Mesothelial cell of epicardium (in vitro differentiated cells): ENCODE data around the gene EML1. TPM values are rescaled to one million over a fixed set of nuclear protein-coding genes. Genes with fewer than 3 reads are reported as not detected.

Experiments
- DNase-seq, 2 experiments: peaks; one replicate each; pipeline ENCODE4 v3.0.0; 2021; ENCODE audit warnings: low spot score in 2 of 2; ENCODE audit not compliant: unreplicated experiment in 2 of 2
- H3K27ac Mint-ChIP-seq: 2 replicates; pipeline ENCODE4 v1.8.0; 2021; ENCODE audit warnings: mixed read lengths
- H3K27me3 Mint-ChIP-seq: 2 replicates; pipeline ENCODE4 v1.8.0; 2021; ENCODE audit warnings: low read depth, mixed read lengths
- H3K36me3 Mint-ChIP-seq: 2 replicates; pipeline ENCODE4 v1.8.0; 2021; ENCODE audit warnings: mixed read lengths
- H3K4me1 Mint-ChIP-seq: 2 replicates; pipeline ENCODE4 v1.8.0; 2021; ENCODE audit warnings: mixed read lengths
- H3K4me3 Mint-ChIP-seq: 2 replicates; pipeline ENCODE4 v1.8.0; 2021; ENCODE audit warnings: mild to moderate bottlenecking, moderate library complexity, mixed read lengths
- H3K9me3 Mint-ChIP-seq: 2 replicates; pipeline ENCODE4 v1.8.0; 2021; ENCODE audit warnings: mixed read lengths
- CTCF ChIP-seq: fragments of 200-600 bp; sonication (generic); IDR thresholded peaks from one replicate; pipeline ENCODE4 v1.5.0; 2021; ENCODE audit warnings: antibody characterized with exemption; ENCODE audit not compliant: unreplicated experiment
- total RNA-seq: library from RNA; stranded (reverse); gene quantifications from 3 replicates; pipeline ENCODE4 v1.2.1, GENCODE V29; 2021

The EML1 gene
- total RNA-seq, 1 donor from 2014 or later, result 18.9 TPM

- TF ChIP-seq CTCF, result no peak
- H3K27ac Mint-ChIP-seq, result peak overlapping the region; percentile 6
- DNase-seq, result no peak
Observed at GRCh38 chr14:99809360-99809759, 16.1 kb downstream of the EML1 start.

GRCh38 chr14:99809859-99810558, 16.8 kb downstream of the EML1 start:
- Mint-ChIP-seq H3K27ac (peak overlapping the region; percentile 6), H3K4me1 (peaks cover 20% of the 10 kb centered on the region), H3K9me3 (no peaks in the 10 kb centered on the region), H3K4me3 (no peak overlapping the region), H3K27me3 (peaks cover 47% of the 10 kb centered on the region), H3K36me3 (no peaks in the 10 kb centered on the region)
- no peak for DNase-seq
- TF ChIP-seq CTCF, result no peak

More at GRCh38 chr14:99809360-99809759, 16.1 kb downstream of the EML1 start:
- H3K9me3 Mint-ChIP-seq, result no peaks in the 10 kb centered on the region
- no peak overlapping the region for H3K4me3 Mint-ChIP-seq
- no peaks in the 10 kb centered on the region for H3K36me3 Mint-ChIP-seq
- H3K4me1 Mint-ChIP-seq, result peaks cover 20% of the 10 kb centered on the region
- peaks cover 47% of the 10 kb centered on the region for H3K27me3 Mint-ChIP-seq

- no peak for DNase-seq
- H3K4me3 Mint-ChIP-seq, result no peak overlapping the region
- H3K4me1 Mint-ChIP-seq, result peaks cover 22% of the 10 kb centered on the region
- H3K27me3 Mint-ChIP-seq, result peaks cover 46% of the 10 kb centered on the region
- no peak for TF ChIP-seq CTCF
- H3K36me3 Mint-ChIP-seq, result no peaks in the 10 kb centered on the region
- no peak overlapping the region for H3K27ac Mint-ChIP-seq
- H3K9me3 Mint-ChIP-seq, result no peaks in the 10 kb centered on the region
Observed at GRCh38 chr14:99810559-99810874, 17.3 kb downstream of the EML1 start.

- Mint-ChIP-seq H3K27ac (no peak overlapping the region), H3K4me3 (no peak overlapping the region), H3K4me1 (peaks cover 19% of the 10 kb centered on the region), H3K36me3 (no peaks in the 10 kb centered on the region), H3K9me3 (no peaks in the 10 kb centered on the region), H3K27me3 (peaks cover 55% of the 10 kb centered on the region)
- no peak for TF ChIP-seq CTCF
- no peak for DNase-seq
Observed at GRCh38 chr14:99812096-99812750, 19.0 kb downstream of the EML1 start.

GRCh38 chr14:99812892-99813291, 19.7 kb downstream of the EML1 start:
- Mint-ChIP-seq H3K4me3 (no peak overlapping the region), H3K36me3 (no peaks in the 10 kb centered on the region), H3K27ac (no peak overlapping the region), H3K27me3 (peaks cover 62% of the 10 kb centered on the region), H3K4me1 (peaks cover 16% of the 10 kb centered on the region), H3K9me3 (no peaks in the 10 kb centered on the region)
- no peak for DNase-seq
- no peak for TF ChIP-seq CTCF
